Body of pancreas (tissue), 4 donors: ENCODE data around the gene USP7.
"Not testable (repeated sequence)": the region's sequence is repeated elsewhere in the genome, so short reads cannot be mapped to it uniquely, and the experiment has no call there.

Source experiments
- POLR2A ChIP-seq, 3 donors: fragments of 450-650 bp; IDR thresholded peaks; one replicate each; pipeline ENCODE4 v1.6.1; 2016; ENCODE audit warnings: antibody characterized with exemption in 3 of 3, mild to moderate bottlenecking in 2 of 3
- TF ChIP-seq, protein P1 (sequence below), 7 experiments: fragments of 450-650 bp in 4 of 7; fragments of 200-600 bp in 3 of 7; sonication (generic) in 3 of 7; IDR thresholded peaks; one replicate each; pipeline ENCODE4 v1.5.1; 2016 to 2019; ENCODE audit warnings: antibody characterized with exemption in 7 of 7

GRCh38 chr16:8968054-8968453 lies 4.3 kb upstream of the USP7 start:
- TF ChIP-seq POLR2A (IDR thresholded peaks at IDR 0.05): not testable (repeated sequence)
- TF ChIP-seq, protein P1, sequence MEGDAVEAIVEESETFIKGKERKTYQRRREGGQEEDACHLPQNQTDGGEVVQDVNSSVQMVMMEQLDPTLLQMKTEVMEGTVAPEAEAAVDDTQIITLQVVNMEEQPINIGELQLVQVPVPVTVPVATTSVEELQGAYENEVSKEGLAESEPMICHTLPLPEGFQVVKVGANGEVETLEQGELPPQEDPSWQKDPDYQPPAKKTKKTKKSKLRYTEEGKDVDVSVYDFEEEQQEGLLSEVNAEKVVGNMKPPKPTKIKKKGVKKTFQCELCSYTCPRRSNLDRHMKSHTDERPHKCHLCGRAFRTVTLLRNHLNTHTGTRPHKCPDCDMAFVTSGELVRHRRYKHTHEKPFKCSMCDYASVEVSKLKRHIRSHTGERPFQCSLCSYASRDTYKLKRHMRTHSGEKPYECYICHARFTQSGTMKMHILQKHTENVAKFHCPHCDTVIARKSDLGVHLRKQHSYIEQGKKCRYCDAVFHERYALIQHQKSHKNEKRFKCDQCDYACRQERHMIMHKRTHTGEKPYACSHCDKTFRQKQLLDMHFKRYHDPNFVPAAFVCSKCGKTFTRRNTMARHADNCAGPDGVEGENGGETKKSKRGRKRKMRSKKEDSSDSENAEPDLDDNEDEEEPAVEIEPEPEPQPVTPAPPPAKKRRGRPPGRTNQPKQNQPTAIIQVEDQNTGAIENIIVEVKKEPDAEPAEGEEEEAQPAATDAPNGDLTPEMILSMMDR (IDR thresholded peaks at IDR 0.05): not testable (repeated sequence)
